ENCODE results near the gene TEX44.

The TEX44 gene

GRCh38 chr2:231632559-231633142 lies 40.0 kb downstream of the TEX44 start:
- in situ Hi-C loops (cut with HindIII; ENCODE audit: low sequenced_read_pairs), result no loop called here

GRCh38 chr2:231633241-231633976 lies 40.7 kb downstream of the TEX44 start:
- in situ Hi-C loops (cut with HindIII; ENCODE audit: low sequenced_read_pairs), result no loop called here

- in situ Hi-C loops (cut with HindIII; ENCODE audit: low sequenced_read_pairs), result no loop called here
These were observed 41.7 kb downstream of the TEX44 start for GRCh38 chr2:231634412-231634811.

DNA sequence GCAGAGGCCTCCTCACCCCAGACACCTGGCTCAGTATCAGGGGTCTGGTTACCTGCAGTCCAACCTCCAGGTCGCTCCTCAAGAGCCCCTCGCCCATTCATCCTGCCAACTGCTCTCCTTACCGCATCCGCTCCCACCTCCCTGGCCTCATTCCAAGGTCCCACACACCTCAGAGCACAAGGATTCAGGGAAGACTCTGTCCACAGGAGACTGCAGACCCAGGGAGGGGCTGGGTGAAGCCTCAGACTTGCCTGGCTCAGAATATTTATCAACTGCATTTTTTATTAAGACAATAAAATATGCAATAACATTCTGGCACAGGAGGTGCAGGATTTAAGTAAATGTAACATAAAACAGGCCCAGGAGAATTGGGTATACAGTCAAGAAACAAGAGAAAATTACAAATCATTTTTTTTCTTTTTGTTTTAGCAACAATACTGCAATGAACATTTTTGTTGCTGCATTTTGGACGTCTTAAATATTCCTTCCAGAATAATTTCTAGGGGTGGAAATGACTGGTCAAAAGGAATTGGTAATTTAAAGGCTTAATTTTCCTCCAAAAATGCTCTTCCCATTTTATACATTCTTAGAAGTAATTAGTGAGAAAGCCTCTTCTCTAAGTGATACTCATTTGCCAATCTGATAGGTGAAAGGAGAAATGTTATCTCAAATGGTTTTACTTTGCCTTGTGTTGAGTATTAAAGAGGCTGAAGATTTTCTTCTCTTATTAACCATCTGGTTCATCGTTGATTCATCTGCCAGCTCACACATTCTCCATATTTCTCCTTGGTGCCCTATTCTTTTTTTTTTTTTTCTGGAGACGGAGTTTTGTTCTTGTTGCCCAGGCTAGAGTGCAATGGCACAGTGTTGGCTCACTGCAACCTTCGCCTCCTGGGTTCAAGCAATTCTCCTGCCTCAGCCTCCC lies 42.5 kb downstream of the TEX44 start:
- in situ Hi-C loops (cut with HindIII; ENCODE audit: low sequenced_read_pairs), result no loop called here

DNA sequence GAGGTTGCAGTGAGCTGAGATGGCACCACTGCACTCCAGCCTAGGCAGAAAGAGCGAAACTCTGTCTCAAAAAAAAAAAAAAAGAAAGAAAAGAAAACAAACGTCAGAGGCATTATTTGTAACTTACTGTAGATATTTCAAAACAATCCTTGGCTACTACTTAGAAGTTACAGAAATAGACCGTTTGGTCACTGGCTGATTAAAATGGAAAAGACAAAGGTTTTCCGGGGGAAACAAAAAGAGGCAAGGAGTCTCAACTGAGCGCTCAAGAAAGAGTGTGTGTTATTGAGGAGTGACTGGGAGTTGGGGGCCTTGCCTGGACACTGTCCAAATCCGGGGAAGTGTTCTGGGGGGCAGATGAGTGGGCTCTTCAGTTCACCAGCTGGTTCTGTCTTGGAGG lies 47.6 kb downstream of the TEX44 start:
- in situ Hi-C loops (cut with HindIII; ENCODE audit: low sequenced_read_pairs), result no loop called here

DNA sequence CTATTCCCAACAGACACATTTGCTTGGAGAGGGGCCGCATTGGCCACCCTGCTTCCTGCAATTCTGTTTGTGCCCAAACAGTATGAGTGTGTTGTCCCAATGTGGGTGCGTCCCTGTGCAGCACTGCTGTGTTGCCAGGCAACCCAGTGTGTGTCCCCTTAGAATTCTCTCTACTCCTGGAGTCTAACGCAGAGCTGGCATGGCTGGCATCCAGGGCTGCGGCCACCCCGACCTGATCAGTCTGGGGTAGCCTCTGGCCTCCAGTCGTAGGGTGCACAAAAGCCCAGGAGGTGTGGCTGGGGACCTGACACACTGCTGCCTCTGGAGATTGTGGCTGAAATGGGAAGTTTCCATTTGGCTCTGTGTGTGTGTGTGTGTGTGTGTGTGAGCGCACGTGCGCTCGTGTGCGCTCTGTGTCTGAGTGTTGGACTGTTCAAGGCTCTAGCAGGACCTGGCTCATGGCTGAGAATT lies 48.0 kb downstream of the TEX44 start:
- in situ Hi-C loops (cut with HindIII; ENCODE audit: low sequenced_read_pairs), result no loop called here

DNA sequence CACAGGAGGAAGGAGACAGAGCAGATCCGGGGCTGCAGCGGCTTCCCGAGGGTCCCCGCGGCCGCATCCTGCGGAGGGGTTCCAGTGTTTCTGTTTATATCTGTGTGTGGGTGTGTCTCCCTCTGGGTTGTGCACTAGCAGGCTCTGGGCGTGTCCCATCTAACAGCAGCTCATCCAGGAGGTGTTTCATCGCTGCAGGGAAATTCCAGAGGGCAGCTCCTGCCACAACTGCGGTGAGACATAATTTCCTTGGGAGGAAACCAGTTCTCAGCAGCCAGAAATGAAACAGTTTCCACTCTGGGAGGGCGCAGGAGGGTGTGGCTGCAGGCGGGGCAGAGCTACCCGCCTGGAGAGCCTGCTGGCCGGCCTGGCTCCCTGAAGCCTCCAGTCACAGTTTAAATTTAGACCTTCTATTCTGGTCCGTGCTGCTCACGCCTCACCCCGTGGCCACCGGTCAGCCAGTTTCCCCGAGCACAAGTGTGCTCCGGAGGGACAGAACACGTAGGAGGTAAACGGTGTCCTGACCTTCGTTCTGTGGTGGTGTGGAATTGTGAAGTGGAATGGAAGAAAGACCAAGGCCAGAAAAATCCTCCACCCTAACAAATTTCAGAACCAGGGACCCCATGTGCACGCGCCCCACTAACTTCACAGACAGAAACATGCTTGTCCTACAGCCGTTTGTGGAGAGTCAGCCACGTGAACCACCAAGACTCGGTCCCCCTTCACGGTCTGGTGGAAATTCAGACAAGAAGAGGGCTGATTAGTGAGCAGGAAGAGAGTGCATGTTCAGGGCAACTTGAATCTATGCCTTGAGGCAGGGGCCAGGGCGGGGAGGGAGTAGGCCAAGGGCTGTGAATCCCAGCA lies 50.2 kb downstream of the TEX44 start:
- in situ Hi-C loops (cut with HindIII; ENCODE audit: low sequenced_read_pairs), result no loop called here

DNA sequence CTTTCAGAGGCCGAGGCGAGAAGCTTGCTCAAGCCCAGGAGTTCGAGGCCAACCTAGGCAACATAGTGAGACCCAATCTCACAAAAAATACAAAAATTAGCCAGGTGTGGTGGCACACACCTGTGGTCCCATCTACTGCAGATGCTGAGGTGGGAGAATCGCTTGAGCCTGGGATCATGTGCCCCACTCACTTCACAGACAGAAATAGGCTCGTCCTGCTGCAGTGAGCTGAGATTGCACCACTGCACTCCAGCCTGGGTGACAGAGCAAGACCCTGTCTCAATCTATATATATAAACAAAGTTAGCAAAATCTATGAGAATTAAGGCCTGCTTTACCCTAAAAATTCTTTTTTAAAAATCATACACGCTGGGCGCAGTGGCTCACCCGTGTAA lies 50.8 kb downstream of the TEX44 start:
- in situ Hi-C loops (cut with HindIII; ENCODE audit: low sequenced_read_pairs), result no loop called here
